ENCODE data around the gene PNKP. TPM values are rescaled to one million over a fixed set of nuclear protein-coding genes. Genes with fewer than 3 reads are reported as not detected.

PNKP gene
- total and polyA plus RNA-seq, 9 of the 15 experiments (the other 6 are each of a cell fraction or from before 2014, with no cell fraction given): 2.8 to 85.4 (median 25.3) TPM

DNA sequence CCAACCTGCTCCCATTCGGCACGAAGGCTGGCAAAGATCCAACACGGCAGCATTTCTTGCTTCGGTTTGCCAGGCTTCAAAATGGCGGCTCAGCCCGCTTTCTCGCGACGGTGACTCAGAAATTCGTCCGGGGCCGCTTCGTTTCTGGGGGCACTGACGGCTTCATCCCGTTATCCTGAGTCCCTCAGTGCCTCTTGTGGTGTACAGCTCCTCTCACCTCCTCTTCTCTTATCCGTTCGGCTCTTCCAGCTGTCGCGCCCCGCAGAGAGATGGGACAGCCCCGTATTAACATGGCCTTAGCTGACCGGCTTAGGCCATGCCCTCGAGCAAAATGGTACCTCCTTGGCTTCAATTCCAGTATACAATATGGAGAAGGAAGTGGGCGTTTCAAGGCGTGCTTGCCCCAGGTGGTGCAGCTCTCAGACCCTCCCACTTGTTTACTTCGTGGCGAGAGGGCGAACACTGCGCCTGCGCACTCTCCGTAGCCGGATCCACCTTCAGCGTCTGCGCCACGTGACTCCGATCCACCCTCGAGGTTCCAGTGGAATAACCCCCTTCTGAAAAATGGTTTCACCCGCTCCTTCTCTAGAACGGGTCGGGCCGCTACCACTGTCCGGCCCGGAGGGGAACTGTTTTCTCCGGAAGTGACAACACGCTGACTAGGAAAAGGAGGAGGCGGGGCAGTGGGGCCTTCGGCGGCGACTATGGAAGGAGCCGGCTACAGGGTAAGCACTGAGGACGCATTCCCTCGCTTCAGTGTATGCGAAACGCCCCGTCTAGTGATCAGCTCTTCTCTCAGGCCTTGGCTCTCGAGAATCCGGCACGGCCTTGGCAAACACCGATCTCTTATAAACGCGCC, 9.9 kb upstream of the PNKP start, which contains the start of the genes AKT1S1 and TBC1D17 (continued):
- TF ChIP-seq, protein P1, sequence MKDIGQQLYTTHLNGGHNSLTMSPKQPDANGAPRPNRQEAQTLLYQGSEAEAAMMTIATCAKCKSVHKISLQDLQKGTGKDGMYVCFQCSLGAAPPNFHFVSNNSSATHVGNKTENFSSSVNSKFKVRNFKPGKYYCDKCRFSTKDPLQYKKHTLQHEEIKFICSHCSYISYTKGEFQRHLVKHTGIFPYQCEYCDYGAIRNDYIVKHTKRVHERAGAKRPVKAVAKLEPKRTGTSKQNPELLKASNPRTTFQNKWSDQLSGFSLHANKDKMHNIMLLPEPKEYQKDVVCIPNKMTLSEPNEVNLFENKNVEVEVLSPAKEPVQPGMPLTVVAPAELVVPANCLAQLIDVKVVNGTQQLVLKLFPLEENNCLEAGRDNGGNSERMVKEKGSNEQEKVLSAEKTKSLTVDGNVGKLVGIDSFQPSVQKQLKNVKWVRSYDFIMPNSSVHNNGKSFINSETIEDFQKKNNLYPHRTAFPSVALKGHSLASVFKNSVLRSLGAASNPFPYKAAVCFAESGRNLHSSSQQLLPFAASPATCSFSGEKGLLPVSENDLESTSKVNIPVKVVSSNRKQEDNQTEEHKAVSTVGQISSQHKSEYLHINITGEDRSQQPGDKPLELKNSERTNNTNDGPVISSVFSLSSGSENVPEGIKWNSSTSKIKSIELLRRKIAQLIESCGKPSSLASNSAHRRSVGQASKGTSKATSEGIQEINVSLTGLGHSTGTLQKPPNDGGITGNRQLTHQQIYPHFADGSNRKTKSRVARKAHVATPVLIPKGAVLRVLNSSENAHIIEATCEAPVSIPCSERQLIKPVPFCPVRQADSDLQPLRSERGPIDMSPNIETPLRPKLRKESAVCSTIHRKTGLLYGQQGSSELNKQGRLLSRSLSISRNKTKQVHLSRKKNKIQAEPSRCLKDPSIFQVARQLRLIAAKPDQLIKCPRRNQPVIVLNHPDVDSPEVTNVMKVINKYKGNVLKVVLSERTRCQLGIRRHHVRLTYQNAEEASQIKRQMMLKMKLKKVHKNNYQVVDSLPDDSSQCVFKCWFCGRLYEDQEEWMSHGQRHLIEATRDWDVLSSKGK (CRISPR knock-in tag; IDR thresholded peaks at IDR 0.05): no peak
- TF ChIP-seq NCOA4 (IDR thresholded peaks at IDR 0.05; ENCODE audit: partially characterized antibody): no peak
- no peak for TF ChIP-seq ZNF695 (CRISPR knock-in tag; IDR thresholded peaks at IDR 0.05)
- TF ChIP-seq SMAD1 (IDR thresholded peaks at IDR 0.05; ENCODE audit: low read depth, low read length, partially characterized antibody): peak; percentile 72
- TF ChIP-seq KDM1A (IDR thresholded peaks at IDR 0.05): no peak
- TF ChIP-seq, protein P2, sequence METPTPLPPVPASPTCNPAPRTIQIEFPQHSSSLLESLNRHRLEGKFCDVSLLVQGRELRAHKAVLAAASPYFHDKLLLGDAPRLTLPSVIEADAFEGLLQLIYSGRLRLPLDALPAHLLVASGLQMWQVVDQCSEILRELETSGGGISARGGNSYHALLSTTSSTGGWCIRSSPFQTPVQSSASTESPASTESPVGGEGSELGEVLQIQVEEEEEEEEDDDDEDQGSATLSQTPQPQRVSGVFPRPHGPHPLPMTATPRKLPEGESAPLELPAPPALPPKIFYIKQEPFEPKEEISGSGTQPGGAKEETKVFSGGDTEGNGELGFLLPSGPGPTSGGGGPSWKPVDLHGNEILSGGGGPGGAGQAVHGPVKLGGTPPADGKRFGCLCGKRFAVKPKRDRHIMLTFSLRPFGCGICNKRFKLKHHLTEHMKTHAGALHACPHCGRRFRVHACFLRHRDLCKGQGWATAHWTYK (CRISPR knock-in tag; IDR thresholded peaks at IDR 0.05): no peak
- TF ChIP-seq PHB (CRISPR knock-in tag; IDR thresholded peaks at IDR 0.05): no peak
- TF ChIP-seq, protein P3, sequence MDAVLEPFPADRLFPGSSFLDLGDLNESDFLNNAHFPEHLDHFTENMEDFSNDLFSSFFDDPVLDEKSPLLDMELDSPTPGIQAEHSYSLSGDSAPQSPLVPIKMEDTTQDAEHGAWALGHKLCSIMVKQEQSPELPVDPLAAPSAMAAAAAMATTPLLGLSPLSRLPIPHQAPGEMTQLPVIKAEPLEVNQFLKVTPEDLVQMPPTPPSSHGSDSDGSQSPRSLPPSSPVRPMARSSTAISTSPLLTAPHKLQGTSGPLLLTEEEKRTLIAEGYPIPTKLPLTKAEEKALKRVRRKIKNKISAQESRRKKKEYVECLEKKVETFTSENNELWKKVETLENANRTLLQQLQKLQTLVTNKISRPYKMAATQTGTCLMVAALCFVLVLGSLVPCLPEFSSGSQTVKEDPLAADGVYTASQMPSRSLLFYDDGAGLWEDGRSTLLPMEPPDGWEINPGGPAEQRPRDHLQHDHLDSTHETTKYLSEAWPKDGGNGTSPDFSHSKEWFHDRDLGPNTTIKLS (IDR thresholded peaks at IDR 0.05; ENCODE audit: borderline replicate concordance, low read depth): peak; percentile 64; the same call in 1 of the 2 replicates
- TF ChIP-seq SMARCC2 (IDR thresholded peaks at IDR 0.05; ENCODE audit: low read depth): 0 out of 2 replicates have a peak, but pooled peaks have one; percentile 11
- TF ChIP-seq ZC3H4 (CRISPR knock-in tag; IDR thresholded peaks at IDR 0.05; ENCODE audit: borderline replicate concordance): no peak
- TF ChIP-seq, protein P4, sequence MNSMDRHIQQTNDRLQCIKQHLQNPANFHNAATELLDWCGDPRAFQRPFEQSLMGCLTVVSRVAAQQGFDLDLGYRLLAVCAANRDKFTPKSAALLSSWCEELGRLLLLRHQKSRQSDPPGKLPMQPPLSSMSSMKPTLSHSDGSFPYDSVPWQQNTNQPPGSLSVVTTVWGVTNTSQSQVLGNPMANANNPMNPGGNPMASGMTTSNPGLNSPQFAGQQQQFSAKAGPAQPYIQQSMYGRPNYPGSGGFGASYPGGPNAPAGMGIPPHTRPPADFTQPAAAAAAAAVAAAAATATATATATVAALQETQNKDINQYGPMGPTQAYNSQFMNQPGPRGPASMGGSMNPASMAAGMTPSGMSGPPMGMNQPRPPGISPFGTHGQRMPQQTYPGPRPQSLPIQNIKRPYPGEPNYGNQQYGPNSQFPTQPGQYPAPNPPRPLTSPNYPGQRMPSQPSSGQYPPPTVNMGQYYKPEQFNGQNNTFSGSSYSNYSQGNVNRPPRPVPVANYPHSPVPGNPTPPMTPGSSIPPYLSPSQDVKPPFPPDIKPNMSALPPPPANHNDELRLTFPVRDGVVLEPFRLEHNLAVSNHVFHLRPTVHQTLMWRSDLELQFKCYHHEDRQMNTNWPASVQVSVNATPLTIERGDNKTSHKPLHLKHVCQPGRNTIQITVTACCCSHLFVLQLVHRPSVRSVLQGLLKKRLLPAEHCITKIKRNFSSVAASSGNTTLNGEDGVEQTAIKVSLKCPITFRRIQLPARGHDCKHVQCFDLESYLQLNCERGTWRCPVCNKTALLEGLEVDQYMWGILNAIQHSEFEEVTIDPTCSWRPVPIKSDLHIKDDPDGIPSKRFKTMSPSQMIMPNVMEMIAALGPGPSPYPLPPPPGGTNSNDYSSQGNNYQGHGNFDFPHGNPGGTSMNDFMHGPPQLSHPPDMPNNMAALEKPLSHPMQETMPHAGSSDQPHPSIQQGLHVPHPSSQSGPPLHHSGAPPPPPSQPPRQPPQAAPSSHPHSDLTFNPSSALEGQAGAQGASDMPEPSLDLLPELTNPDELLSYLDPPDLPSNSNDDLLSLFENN (IDR thresholded peaks at IDR 0.05; ENCODE audit: low read depth in 2 of 2, low read length in 2 of 2): no peak
- no peak for TF ChIP-seq ESRRA (IDR thresholded peaks at IDR 0.05; ENCODE audit: borderline replicate concordance, low read depth)
- peak; percentile 89 for TF ChIP-seq FOSL1 (tag; conservative IDR thresholded peaks at IDR 0.05)
